GM18520 (cell line): ENCODE measurements around the gene GAS2.

Experiments used
- ATAC-seq: cut with Tn5 transposase; IDR thresholded peaks from one replicate; pipeline ENCODE4 v1.9.1; 2021; ENCODE audit not compliant: unreplicated experiment

GAS2 gene

DNA sequence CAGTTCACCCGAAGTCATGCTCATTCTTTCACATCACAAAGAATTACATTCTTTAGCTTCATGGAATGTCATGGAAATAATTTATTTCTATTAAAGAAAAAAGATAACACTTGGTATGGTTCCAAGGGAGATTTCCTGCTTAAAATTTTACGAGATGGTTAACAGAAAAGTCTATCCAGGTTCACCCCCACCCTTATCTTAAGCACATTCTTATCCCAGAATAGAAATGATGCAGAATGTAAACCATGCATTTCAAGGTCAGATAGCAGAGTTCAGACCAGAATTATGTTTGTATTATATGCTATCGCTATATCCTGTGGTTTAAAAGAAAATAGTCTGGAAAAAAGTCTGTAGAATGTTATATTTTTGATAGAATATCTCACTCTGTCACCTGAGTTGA is 58.7 kb downstream of the GAS2 start:
- ATAC-seq, result no peak

DNA sequence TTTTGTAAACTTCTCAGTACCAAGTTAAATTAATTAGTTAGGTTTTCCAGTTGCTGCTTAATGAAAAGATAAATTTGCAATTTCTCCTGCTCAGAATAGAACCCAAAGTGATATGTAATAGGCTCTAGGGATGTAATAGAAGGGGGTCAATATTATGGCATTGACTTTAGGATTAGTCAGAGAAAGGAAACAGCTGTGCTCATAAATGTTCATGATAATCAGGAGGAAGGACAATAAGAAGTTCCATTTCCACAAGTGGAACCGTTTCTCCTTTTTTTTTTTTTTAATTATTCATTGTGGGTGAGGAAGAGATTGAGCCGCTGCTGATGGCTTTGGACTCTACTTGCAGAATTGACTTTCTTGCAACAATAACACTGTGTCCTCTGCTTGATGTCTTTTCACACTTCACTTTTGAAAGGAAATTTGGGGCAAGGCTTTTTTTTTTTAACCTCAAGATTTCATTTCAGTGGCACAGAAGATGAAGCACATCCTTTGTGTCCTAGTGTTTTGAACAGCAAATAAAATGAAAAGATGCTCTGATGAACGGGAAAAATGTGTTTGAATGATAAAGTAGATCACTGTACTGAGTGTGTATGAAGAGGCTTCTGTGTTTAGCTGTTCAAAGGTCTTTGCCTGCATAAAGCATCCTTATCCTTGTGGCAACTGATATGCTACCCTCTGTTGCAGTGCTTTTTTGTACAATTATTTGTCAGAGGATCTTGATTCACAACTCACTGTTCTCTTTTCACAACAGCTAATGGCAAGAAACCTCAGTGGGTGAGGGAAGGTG is 62.4 kb downstream of the GAS2 start:
- ATAC-seq, result no peak

DNA sequence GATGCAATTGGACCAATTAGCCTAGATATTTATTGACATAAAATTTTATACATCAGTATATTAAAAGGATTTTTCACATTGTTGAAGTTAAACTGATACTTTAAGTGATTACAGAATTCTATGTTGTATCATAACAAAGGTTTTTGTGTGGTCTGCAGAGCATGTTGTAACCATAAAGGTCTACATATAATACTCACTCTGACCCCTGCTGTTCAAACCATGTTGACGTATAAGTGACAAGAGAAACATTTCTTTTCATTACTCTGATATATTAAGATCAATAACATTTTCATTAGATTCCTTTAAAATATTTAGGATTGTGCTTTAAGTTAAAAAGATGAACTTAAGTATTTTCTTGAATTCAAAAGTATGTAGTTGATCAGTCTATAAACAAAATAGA is 63.9 kb downstream of the GAS2 start:
- ATAC-seq, result no peak

DNA sequence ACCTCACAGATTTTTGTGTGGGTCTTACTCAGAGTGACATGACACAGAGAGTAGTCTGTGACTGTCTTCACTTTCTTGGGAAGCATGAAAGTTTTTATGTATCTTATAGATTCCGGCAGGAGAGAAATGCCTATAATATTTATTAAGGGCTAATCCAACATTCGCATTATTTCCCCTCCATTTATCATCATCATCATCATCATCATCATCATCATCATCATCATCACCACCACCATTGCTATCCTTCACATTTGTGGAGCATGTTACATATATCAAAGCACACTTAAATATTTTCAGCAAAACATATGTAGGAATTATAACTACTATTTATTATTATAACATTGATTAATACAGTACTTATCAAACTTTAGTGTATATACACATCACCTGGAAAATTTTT is 66.2 kb downstream of the GAS2 start:
- no peak for ATAC-seq

- ATAC-seq, result no peak
Observed at GRCh38 chr11:22733475-22734248, 67.3 kb downstream of the GAS2 start.

- ATAC-seq, result no peak
Observed at GRCh38 chr11:22734628-22735345, 68.4 kb downstream of the GAS2 start.

DNA sequence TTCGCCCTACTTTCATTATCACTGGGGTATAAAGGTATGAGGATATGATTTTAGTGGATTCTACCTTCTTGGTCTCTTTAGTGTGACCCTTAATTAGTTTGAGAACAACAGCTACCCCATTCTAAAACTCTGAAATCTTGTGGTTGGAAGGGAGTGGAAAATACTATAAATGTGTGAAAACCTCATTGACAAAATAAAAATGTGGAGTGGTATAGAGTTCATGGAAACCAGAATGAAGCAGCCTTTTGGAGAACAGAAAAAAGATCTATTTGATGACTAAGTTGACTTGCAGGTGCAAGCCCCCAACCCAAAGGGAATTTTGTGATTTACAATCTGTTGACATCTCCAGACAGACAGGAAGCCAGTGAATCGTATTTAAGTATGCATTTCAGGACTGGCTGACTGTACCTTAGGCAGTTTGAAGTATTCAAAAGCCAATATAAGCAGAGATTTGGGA is 75.8 kb downstream of the GAS2 start:
- no peak for ATAC-seq

DNA sequence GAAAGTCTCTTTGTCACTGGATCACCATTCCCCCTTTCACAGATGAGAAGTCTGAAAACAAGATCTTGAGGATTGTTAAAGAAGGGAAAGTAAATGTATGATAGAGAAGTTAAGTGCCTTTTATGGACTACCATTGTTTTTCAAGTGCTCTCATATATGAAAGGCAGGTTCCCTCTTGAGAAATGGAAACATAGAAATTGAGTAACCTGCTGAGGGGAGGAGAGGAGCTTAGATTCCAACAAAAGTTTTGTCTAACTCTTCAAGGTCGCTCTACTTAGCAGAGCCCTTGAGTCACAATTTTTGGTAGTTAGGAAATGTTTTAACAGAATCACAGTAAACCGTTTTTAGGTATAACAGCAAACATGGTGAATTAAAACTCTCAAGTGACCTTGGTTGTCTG is 83.1 kb downstream of the GAS2 start:
- ATAC-seq, result no peak

DNA sequence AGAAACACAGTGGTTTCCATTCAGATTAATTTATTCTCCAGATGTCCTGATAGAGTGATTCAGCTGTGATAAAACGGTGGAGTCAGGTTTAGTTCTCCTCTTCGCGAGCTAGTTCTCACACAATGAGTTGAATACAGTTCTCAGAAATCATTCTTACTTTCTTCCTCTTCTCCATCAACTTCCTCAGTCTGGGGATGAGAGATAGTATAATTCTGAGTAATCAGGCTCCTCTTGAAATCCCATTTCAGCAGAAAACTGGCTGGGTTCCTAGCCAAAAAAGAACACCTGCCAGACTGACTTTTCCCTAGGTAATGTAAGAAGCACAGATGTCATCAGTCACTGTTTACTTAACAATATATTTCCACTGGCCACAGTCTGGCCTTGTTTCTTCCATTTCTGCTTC is 86.5 kb downstream of the GAS2 start:
- ATAC-seq, result no peak

- no peak for ATAC-seq
Observed at GRCh38 chr11:22753416-22753815, 87.0 kb downstream of the GAS2 start.

DNA sequence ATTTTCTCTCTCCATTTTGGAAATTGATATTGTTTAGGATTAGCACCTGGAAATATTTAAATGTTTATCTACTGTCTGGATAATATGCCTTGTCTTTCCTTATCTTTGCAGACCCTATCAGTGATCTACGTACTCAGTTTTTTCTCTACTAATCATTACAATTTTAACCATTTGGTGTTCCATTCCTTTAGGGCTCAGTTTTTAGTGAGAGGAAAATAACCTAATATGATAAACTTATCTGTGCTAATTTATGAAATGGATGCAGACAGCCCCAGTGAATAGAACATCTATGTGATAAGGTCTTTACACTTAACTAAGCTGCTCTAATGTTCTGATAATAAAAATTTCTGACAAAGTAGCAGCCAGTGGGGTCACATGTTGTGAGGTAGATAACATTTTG is 94.7 kb downstream of the GAS2 start:
- no peak for ATAC-seq

DNA sequence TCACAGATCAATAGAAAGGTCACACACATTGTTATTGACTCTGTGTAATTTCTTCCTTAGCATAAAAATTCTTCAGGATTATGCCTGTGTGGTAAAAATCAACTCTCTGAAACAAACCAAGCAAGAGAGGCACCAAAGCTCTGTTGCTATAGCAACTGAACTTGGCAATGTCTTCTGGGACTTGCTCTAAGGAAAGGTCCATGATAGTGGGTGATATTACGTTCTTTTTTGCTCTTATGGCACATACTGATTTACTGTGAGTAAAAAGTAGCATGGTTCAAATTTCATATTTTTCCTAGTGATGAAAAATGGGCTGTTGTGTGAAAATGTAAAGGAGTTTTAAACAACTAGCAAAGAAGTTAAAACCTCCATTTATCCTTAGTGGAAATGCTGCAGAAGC is 96.8 kb downstream of the GAS2 start:
- no peak for ATAC-seq

- no peak for ATAC-seq
Observed at GRCh38 chr11:22764735-22765134, 98.3 kb downstream of the GAS2 start.

GRCh38 chr11:22768281-22768680 is 101.9 kb downstream of the GAS2 start:
- no peak for ATAC-seq

GRCh38 chr11:22769081-22769480 is 102.7 kb downstream of the GAS2 start:
- no peak for ATAC-seq

DNA sequence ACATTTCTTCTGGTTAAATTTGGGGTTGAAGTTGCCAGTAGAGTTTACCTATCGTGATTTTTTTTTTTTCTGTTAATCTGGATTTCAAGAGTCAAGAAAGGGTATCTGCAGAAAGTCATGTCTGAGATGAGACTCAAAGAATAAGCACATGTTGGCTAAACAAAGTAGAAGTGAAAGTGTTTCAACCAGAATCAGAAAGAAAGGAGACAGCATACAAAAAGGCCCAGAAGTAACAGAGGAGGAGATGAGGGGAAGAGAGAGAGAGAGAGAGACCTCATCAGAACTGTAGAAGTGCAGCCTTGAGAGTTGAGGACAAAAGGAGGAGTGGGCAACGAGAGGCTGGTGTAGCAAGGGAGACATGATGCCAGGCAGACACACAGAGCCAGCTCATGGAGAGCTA is 108.3 kb downstream of the GAS2 start:
- ATAC-seq, result peak; percentile 42

DNA sequence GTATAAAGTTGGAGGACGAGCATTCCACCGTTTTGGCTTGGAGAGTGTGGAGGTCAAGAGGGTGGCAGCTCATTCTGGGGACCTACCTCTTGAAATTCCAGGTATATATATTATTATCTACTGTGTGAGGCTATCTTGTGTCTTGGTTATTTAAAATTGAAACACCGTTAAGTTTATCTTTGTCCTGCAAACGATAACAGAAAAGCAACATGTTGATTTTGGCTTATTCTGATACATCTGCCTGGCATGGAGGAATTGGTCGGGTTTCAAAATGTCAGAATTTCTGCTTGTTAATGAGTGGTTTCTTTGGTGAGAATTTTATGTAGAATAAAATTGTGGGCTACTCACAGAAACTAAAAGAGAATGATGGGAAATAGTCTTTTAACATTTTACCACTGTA is 108.8 kb downstream of the GAS2 start:
- ATAC-seq, result no peak

DNA sequence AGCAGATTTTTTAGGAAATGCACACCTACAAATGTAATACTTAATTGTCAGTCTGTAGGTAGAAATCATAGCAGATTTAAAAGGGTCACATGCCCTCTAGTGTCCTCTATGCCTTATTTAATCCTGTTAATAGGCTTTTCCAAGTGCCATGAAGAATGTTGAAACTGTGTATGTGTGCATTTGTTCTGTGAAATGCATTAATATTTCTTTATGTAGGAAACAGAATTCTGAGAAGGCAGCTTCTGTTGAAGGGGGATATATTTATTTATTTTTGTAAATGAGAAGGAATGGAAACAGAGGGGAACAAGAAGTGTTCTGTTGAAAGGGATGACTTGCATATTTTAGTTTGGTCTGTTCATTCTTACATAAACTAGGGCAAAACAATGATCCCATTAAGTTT is 112.2 kb downstream of the GAS2 start:
- ATAC-seq, result no peak

- no peak for ATAC-seq
Observed at GRCh38 chr11:22779850-22780249, 113.4 kb downstream of the GAS2 start.

GRCh38 chr11:22780952-22781593 is 114.7 kb downstream of the GAS2 start:
- peak; percentile 82 for ATAC-seq

GRCh38 chr11:22785251-22785650 is 118.8 kb downstream of the GAS2 start:
- no peak for ATAC-seq
